ENCODE measurements around the gene TCF3. TPM values are rescaled to one million over a fixed set of nuclear protein-coding genes. Genes with fewer than 3 reads are reported as not detected.

The TCF3 gene
- total RNA-seq, 1 experiment from 2014 or later: 208 TPM

DNA sequence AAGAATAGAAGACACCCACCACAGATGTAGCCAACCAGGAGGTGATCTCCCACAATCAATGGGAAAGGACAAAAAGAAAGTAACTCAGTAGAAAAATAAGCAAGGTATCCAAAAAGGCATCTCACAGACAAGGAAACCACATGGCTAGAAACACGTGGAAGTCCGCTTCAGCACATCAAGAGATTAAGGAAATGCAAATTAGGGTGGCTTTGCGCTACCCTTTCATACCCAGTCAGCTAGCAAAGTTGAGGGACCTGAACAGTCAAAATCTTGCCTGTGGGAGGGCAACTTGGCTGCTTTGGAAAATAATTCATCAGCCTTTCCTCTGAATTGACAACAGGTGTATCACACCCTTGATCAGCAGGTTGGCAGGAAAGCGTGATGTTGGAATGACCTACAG, 35.5 kb downstream of the TCF3 start (continued):
- no peak for TF ChIP-seq CEBPB (IDR thresholded peaks at IDR 0.05; ENCODE audit: low read depth)
- no peak for TF ChIP-seq POLR2AphosphoS5 (IDR thresholded peaks at IDR 0.05; ENCODE audit: low read depth, low read length)
- no peak for TF ChIP-seq ELF1 (IDR thresholded peaks at IDR 0.05; ENCODE audit: borderline replicate concordance, low read depth)
- no peak for TF ChIP-seq CBX3 (IDR thresholded peaks at IDR 0.05; ENCODE audit: low read depth)
- no peak for TF ChIP-seq JUND (IDR thresholded peaks at IDR 0.05)
- TF ChIP-seq FOSL1 (IDR thresholded peaks at IDR 0.05; ENCODE audit: low read depth): no peak
- TF ChIP-seq, protein P1, sequence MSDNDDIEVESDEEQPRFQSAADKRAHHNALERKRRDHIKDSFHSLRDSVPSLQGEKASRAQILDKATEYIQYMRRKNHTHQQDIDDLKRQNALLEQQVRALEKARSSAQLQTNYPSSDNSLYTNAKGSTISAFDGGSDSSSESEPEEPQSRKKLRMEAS (IDR thresholded peaks at IDR 0.05): no peak
- TF ChIP-seq SRF (IDR thresholded peaks at IDR 0.05; ENCODE audit: low read depth): no peak
- no peak for TF ChIP-seq ZFX (IDR thresholded peaks at IDR 0.05)
- no peak for TF ChIP-seq EZH2 (IDR thresholded peaks at IDR 0.05)
- TF ChIP-seq, protein P2, sequence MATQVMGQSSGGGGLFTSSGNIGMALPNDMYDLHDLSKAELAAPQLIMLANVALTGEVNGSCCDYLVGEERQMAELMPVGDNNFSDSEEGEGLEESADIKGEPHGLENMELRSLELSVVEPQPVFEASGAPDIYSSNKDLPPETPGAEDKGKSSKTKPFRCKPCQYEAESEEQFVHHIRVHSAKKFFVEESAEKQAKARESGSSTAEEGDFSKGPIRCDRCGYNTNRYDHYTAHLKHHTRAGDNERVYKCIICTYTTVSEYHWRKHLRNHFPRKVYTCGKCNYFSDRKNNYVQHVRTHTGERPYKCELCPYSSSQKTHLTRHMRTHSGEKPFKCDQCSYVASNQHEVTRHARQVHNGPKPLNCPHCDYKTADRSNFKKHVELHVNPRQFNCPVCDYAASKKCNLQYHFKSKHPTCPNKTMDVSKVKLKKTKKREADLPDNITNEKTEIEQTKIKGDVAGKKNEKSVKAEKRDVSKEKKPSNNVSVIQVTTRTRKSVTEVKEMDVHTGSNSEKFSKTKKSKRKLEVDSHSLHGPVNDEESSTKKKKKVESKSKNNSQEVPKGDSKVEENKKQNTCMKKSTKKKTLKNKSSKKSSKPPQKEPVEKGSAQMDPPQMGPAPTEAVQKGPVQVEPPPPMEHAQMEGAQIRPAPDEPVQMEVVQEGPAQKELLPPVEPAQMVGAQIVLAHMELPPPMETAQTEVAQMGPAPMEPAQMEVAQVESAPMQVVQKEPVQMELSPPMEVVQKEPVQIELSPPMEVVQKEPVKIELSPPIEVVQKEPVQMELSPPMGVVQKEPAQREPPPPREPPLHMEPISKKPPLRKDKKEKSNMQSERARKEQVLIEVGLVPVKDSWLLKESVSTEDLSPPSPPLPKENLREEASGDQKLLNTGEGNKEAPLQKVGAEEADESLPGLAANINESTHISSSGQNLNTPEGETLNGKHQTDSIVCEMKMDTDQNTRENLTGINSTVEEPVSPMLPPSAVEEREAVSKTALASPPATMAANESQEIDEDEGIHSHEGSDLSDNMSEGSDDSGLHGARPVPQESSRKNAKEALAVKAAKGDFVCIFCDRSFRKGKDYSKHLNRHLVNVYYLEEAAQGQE (IDR thresholded peaks at IDR 0.05; ENCODE audit: low read depth): no peak

DNA sequence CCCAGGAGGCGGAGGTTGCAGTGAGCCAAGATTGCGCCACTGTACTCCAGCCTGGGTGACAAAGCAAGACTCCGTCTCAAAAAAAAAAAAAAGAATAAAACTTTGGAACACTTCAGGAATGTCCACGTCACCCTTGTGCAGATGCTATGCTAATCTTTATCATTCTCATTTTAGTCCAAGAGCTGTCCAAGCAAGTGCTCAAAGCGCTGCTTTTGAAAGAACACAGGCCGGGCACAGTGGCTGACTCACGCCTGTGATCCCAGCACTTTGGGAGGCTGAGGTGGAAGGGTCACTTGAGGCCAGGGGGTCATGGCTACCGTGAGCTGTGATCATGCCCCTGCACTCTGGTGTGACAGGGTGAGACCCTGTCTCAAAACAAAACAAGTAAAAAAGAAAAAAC, 36.0 kb downstream of the TCF3 start:
- Histone ChIP-seq H3K36me3 (ENCODE audit: control insufficient read depth in 1 of 2, insufficient read depth in 2 of 2, low read length in 2 of 2) (peaks cover 34 to 44% of the 10 kb centered on the region in 2 experiments; a peak in 3 of 4 replicates), H3K27me3 (ENCODE audit: insufficient read depth, low read length) (no peaks in the 10 kb centered on the region), H3K4me3 (replicated peaks in 1 of 2; ENCODE audit: low read depth in 1 of 2, low read length in 2 of 2) (no peak overlapping the region), H3K4me1 (ENCODE audit: control insufficient read depth in 1 of 2, insufficient read depth in 2 of 2, low read length in 2 of 2) (peaks cover 0 to 5% of the 10 kb centered on the region in 2 experiments; a peak in 1 of 4 replicates), H3K27ac (ENCODE audit: low read depth, low read length) (no peak overlapping the region), H4K20me1 (ENCODE audit: insufficient read depth) (no peaks in the 10 kb centered on the region), H3K4me2 (ENCODE audit: low read length) (no peak overlapping the region), H3K9me3 (ENCODE audit: control insufficient read depth in 1 of 2, insufficient read depth in 1 of 2, low read depth in 1 of 2, low read length in 2 of 2) (no peaks in the 10 kb centered on the region), H3K9me2 (ENCODE audit: insufficient read depth) (no peaks in the 10 kb centered on the region), H3K9ac (ENCODE audit: low read length) (no peak overlapping the region), H3K79me2 (ENCODE audit: insufficient read depth, low read length) (peaks cover 14% of the 10 kb centered on the region; the same call in 1 of the 2 replicates), H2AFZ (ENCODE audit: low read depth, low read length, poor library complexity, severe bottlenecking) (no peak overlapping the region)
- no peak for DNase-seq (ENCODE audit: low read depth, low spot score)
- intact Hi-C loops (cut with micrococcal nuclease): no loop called here
- TF ChIP-seq, protein P3, sequence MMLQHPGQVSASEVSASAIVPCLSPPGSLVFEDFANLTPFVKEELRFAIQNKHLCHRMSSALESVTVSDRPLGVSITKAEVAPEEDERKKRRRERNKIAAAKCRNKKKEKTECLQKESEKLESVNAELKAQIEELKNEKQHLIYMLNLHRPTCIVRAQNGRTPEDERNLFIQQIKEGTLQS (IDR thresholded peaks at IDR 0.05): no peak
- no peak for TF ChIP-seq SRF (IDR thresholded peaks at IDR 0.05; ENCODE audit: low read depth)
- TF ChIP-seq EGR1 (IDR thresholded peaks at IDR 0.05; ENCODE audit: low read depth): no peak
- no peak for TF ChIP-seq SP1 (IDR thresholded peaks at IDR 0.05; ENCODE audit: low read depth)
- no peak for TF ChIP-seq FOSL1 (IDR thresholded peaks at IDR 0.05; ENCODE audit: low read depth)
- no peak for TF ChIP-seq JUND (IDR thresholded peaks at IDR 0.05)
- TF ChIP-seq YY1 (IDR thresholded peaks at IDR 0.05; ENCODE audit: extremely low read depth, insufficient replicate concordance, low read depth, low read length): no peak
- TF ChIP-seq ZNF274 (IDR thresholded peaks at IDR 0.05; ENCODE audit: low read depth, low read length): no peak
- no TSS peak for BruUV-seq (replicated peaks)
- ATAC-seq: no peak
- ChIA-PET CTCF (no interaction called here), POLR2A (no interaction called here), RAD21 (ENCODE audit: low non-redundant PET in 1 of 2, low total read pairs in 2 of 2, uncharacterized antibody in 2 of 2, unreplicated experiment in 2 of 2) (interaction anchor here in 1 of 2 experiments (0.7 kb wide), 1 partner anchor 29 kb away, joined by 6 read pairs; no protein-coding TSS in a partner anchor)

All from HCT116 (cell line).